Tibial artery (tissue), 4 donors: ENCODE results near the gene PASK.

Experiments
- DNase-seq, 2 donors: peaks; one replicate each; pipeline ENCODE4 v3.0.0-alpha.2; 2019
- H3K27ac ChIP-seq, 2 donors: fragments of 200-600 bp; sonication (generic) in 1 of 2; 1 replicate in 1 of 2; 2 replicates in 1 of 2; pipeline ENCODE4 v1.5.1; 2018 to 2019; ENCODE audit warnings: mild to moderate bottlenecking in 1 of 2
- H3K27me3 ChIP-seq, 2 donors: fragments of 200-600 bp; sonication (generic) in 1 of 2; one replicate each; pipeline versions ENCODE4 v1.5.1 to v1.6.0; 2016 to 2019
- H3K36me3 ChIP-seq, 3 donors: fragments of 200-600 bp; sonication (generic) in 2 of 3; one replicate each; pipeline ENCODE4 v1.5.1; 2016 to 2019; ENCODE audit warnings: mild to moderate bottlenecking in 2 of 3
- H3K4me1 ChIP-seq, 4 donors: fragments of 200-600 bp; sonication (generic) in 2 of 4; 1 replicate in 3 of 4; 2 replicates in 1 of 4; pipeline ENCODE4 v1.5.1; 2016 to 2019
- H3K4me3 ChIP-seq, 2 donors: fragments of 200-600 bp; sonication (generic) in 1 of 2; 1 replicate in 1 of 2; 2 replicates in 1 of 2; pipeline ENCODE4 v1.5.1; 2018 to 2019; ENCODE audit warnings: mild to moderate bottlenecking in 2 of 2
- H3K9me3 ChIP-seq, 3 donors: fragments of 200-600 bp; sonication (generic) in 1 of 3; one replicate each; pipeline ENCODE4 v1.5.1; 2016 to 2019
- intact Hi-C: fragments of 100-400 bp; cut with DNase I; formaldehyde crosslinking; loops from one replicate; pipeline ENCODE4 v1.15.0; 2023; ENCODE audit warnings: low total_unique reads
- TF ChIP-seq, protein P1 (sequence below), 2 experiments: fragments of 200-600 bp in 1 of 2; fragments of 450-650 bp in 1 of 2; IDR thresholded peaks; one replicate each; pipeline ENCODE4 v1.5.1; 2017 to 2019; ENCODE audit warnings: antibody characterized with exemption in 2 of 2, mild to moderate bottlenecking in 1 of 2, moderate library complexity in 1 of 2

PASK gene

DNA sequence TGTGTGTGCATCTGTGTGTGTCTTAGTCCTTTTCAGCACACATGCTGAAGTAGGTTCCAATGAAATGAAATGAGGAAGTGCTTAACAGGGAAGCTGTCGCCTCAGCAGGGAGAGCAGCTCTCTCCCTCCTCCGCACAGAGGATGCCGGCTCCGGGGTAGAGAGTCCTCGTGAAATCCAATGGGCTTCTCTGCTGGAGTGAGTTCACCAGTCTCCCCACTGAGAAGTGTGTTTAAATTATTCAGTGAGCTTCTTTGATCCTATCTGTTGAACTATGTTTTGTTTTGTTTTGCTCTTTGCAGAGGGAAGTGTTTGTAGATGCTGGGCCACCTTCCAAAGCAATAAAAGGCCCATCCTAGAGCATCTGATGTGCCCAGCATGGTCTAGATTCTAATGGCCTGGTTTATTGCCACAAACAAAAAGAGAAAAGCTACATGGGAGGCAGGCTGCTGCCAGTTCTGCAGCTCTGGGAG is 7.7 kb upstream of the PASK start:
- no peak for DNase-seq
- Histone ChIP-seq H3K36me3 (peaks cover 19 to 75% (median 37%) of the 10 kb centered on the region in 3 donors), H3K4me3 (no peak overlapping the region), H3K27ac (no peak overlapping the region), H3K9me3 (no peaks in the 10 kb centered on the region), H3K4me1 (peaks cover 0 to 12% (median 8%) of the 10 kb centered on the region in 4 donors), H3K27me3 (no peaks in the 10 kb centered on the region)
- intact Hi-C loops, result loop anchor here (10.0 kb wide), 1 partner anchor 562 kb away; no protein-coding TSS in a partner anchor
- TF ChIP-seq, protein P1, sequence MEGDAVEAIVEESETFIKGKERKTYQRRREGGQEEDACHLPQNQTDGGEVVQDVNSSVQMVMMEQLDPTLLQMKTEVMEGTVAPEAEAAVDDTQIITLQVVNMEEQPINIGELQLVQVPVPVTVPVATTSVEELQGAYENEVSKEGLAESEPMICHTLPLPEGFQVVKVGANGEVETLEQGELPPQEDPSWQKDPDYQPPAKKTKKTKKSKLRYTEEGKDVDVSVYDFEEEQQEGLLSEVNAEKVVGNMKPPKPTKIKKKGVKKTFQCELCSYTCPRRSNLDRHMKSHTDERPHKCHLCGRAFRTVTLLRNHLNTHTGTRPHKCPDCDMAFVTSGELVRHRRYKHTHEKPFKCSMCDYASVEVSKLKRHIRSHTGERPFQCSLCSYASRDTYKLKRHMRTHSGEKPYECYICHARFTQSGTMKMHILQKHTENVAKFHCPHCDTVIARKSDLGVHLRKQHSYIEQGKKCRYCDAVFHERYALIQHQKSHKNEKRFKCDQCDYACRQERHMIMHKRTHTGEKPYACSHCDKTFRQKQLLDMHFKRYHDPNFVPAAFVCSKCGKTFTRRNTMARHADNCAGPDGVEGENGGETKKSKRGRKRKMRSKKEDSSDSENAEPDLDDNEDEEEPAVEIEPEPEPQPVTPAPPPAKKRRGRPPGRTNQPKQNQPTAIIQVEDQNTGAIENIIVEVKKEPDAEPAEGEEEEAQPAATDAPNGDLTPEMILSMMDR (IDR thresholded peaks at IDR 0.05), result no peak

DNA sequence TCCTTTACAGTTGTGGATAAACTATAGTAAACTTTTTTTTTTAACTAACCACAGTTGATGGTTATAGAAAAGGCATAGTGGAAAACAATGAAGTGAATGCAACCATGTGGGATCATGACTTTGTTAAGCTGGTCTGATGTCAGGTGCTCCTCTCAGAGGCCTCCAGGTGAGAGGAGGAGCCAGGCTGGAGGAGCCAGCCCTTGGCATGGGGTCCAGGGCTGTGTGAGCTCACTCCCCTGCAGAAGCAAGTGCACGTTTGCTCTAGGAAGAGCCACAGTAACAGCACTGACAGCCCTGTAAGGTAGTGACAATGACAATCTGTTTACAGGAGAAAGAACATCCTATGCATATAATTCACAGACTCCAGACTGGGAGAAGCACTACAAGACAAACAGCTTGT is 6.7 kb upstream of the PASK start:
- Histone ChIP-seq H3K4me1 (peaks cover 0 to 12% (median 7%) of the 10 kb centered on the region in 4 donors), H3K9me3 (no peaks in the 10 kb centered on the region), H3K27ac (no peak overlapping the region), H3K36me3 (peaks cover 19 to 71% (median 37%) of the 10 kb centered on the region in 3 donors), H3K27me3 (no peaks in the 10 kb centered on the region), H3K4me3 (no peak overlapping the region)
- TF ChIP-seq, protein P1 (IDR thresholded peaks at IDR 0.05), result no peak
- intact Hi-C loops, result loop anchor here (10.0 kb wide), 1 partner anchor 561 kb away; no protein-coding TSS in a partner anchor
- DNase-seq, result no peak

DNA sequence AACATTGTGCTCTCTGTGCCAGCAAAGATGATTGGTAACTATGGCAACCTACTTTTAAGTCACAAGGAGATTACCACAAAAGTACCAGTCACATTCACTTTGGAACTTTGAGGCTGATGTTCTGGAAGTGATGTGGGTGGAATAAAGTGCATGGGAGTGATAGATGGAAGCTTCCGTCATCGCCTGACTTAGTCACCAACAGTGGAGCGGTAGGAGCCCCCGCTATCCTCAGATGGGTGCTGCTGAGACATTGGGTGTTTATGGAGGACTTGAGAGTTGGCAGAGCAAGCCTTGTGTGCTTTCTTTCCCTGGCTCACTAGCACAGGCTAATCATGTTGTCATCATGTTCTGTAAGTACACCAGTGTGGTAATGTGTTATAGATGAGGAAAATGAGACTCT is 5.6 kb upstream of the PASK start:
- Histone ChIP-seq H3K4me1 (peaks cover 0 to 16% (median 9%) of the 10 kb centered on the region in 4 donors), H3K27ac (no peak overlapping the region), H3K36me3 (peaks cover 19 to 63% (median 30%) of the 10 kb centered on the region in 3 donors), H3K4me3 (no peak overlapping the region), H3K9me3 (no peaks in the 10 kb centered on the region), H3K27me3 (no peaks in the 10 kb centered on the region)
- DNase-seq, result no peak
- TF ChIP-seq, protein P1 (IDR thresholded peaks at IDR 0.05), result no peak
- intact Hi-C loops, result loop anchor here (10.0 kb wide), 1 partner anchor 560 kb away; no protein-coding TSS in a partner anchor

DNA sequence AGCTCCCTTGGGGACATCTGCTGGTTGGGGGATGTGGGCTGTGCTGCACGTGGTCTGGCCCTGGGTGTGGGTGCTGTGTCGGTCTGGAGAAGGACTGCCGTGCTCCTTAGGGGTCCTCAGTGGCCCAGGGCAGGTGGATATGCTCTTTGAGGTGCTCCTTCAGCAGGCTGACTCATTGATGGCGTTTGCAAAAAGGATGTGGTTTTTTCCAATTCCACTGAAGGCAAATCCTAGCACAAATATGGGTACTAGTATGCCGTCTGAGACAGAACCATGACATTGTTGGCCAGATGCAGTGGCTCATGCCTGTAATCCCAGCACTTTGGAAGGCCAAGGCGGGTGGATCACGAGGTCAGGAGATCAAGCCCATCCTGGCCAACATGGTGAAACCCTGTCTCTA is 4.3 kb upstream of the PASK start:
- no peak for DNase-seq
- Histone ChIP-seq H3K4me1 (peaks cover 0 to 20% (median 13%) of the 10 kb centered on the region in 4 donors), H3K36me3 (peaks cover 10 to 50% (median 19%) of the 10 kb centered on the region in 3 donors), H3K27ac (no peak overlapping the region), H3K4me3 (no peak overlapping the region), H3K27me3 (no peaks in the 10 kb centered on the region), H3K9me3 (no peaks in the 10 kb centered on the region)
- TF ChIP-seq, protein P1 (IDR thresholded peaks at IDR 0.05), result no peak
- intact Hi-C loops, result loop anchor here (10.0 kb wide), 1 partner anchor 559 kb away; no protein-coding TSS in a partner anchor

DNA sequence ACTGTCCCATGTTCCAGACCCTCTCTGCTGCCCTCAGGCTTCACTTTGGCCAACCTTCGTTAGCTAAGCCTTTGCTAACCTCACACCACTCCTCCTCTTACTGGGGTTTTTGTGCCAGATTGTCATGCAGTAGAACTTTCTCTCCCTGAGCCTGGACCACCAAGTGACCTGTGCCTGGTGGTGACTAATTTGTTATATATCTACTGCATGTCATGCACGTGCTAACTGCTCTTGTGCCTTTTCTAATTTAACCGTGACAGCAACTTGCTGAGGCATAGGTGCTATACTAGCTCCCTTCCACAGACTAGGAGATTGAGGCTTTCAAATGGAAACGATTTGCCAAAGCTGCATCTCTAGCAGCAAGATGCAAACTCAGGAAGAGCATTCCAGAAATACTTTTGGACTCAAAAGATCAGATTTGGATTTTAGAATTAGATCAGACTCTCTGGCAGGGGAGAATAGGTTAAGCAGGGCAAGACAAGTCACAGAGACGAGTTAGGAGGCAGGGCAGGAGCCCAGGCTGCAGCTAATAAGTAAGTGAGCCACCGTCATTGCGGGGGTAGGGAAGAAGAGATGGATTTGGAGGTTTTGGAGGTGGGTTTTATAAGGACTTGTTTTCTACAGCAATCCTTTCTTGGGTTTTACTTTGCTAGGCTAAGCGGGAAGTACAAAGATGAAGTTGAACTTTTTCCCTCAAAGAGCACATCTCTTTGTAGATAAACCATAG is 2.8 kb upstream of the PASK start:
- H3K36me3 ChIP-seq, result peaks cover 0 to 35% (median 7%) of the 10 kb centered on the region in 3 donors
- H3K9me3 ChIP-seq, result no peaks in the 10 kb centered on the region
- no peak overlapping the region for H3K4me3 ChIP-seq
- no peak for DNase-seq
- TF ChIP-seq, protein P1 (IDR thresholded peaks at IDR 0.05), result no peak
- intact Hi-C loops, result loop anchor here (10.0 kb wide), 1 partner anchor 557 kb away; no protein-coding TSS in a partner anchor
- no peak overlapping the region for H3K27ac ChIP-seq
- H3K27me3 ChIP-seq, result no peaks in the 10 kb centered on the region
- H3K4me1 ChIP-seq, result peaks cover 0 to 26% (median 16%) of the 10 kb centered on the region in 4 donors
